Subcutaneous adipose tissue (tissue), 4 donors: ENCODE data around the gene AUTS2. TPM values are rescaled to one million over a fixed set of nuclear protein-coding genes. Genes with fewer than 3 reads are reported as not detected.

Source experiments
- CTCF ChIP-seq: fragments of 450-650 bp; IDR thresholded peaks from one replicate; pipeline ENCODE4 v1.5.1; 2016; ENCODE audit warnings: low read depth, mild to moderate bottlenecking, control low read depth, antibody characterized with exemption, moderate library complexity
- total RNA-seq, 4 donors: library from RNA; depleted of rRNA; stranded (reverse); fragments of >200 nt; gene quantifications; one replicate each; pipeline ENCODE4 v1.1.0, GENCODE V29; 2016

The AUTS2 gene
- total RNA-seq, 4 donors from 2014 or later, result 22.4 to 46.9 (median 27.4) TPM

- no peak for TF ChIP-seq CTCF
These were observed 773.4 kb downstream of the AUTS2 start for GRCh38 chr7:70371652-70372051.

- TF ChIP-seq CTCF, result no peak
These were observed 774.7 kb downstream of the AUTS2 start for GRCh38 chr7:70372768-70373515.

- no peak for TF ChIP-seq CTCF
These were observed 776.7 kb downstream of the AUTS2 start for GRCh38 chr7:70374772-70375533.

- TF ChIP-seq CTCF, result no peak
These were observed 778.3 kb downstream of the AUTS2 start for GRCh38 chr7:70376561-70377031.

- no peak for TF ChIP-seq CTCF
These were observed 779.7 kb downstream of the AUTS2 start for GRCh38 chr7:70377957-70378356.

GRCh38 chr7:70379210-70379609, 780.9 kb downstream of the AUTS2 start:
- no peak for TF ChIP-seq CTCF

- no peak for TF ChIP-seq CTCF
These were observed 782.2 kb downstream of the AUTS2 start for GRCh38 chr7:70380421-70381015.
